HCT116 (cell line): ENCODE data around the gene KIF14. TPM values are rescaled to one million over a fixed set of nuclear protein-coding genes. Genes with fewer than 3 reads are reported as not detected.

Experiments
- ATAC-seq: fragments of 200-7000 bp; cut with Tn5 transposase; 2 replicates; pipeline ENCODE4 v1.9.1; 2020; ENCODE audit warnings: mild to moderate bottlenecking, moderate library complexity
- BruUV-seq: library from RNA; stranded (reverse); fragments of 400-500 nt; replicated peaks from 2 replicates; lab custom pipeline; 2021; lab: Mats Ljungman, UMichigan
- CTCF ChIA-PET: fragments of 300-600 bp; sonication (Branson Sonifier 250); formaldehyde crosslinking; loops from one replicate; lab custom pipeline; 2021; ENCODE audit warnings: antibody characterized with exemption; lab: Charles Lee
- POLR2A ChIA-PET: fragments of 300-600, 350-600 bp; sonication (Branson Sonifier 250); formaldehyde crosslinking; loops from one replicate; lab custom pipeline; 2021; ENCODE audit warnings: antibody characterized with exemption; lab: Charles Lee
- RAD21 ChIA-PET, 2 experiments: fragments of 300-600 bp; sonication (Branson Sonifier 250); formaldehyde crosslinking; loops; one replicate each; lab custom pipeline; 2023; ENCODE audit warnings: low total read pairs in 2 of 2; ENCODE audit not compliant: uncharacterized antibody in 2 of 2, unreplicated experiment in 2 of 2, low non-redundant PET in 1 of 2; lab: Charles Lee
- DNase-seq: peaks from one replicate; pipeline ENCODE4 v3.0.0-alpha.2; 2010; ENCODE audit warnings: low read depth, low spot score
- H2AFZ ChIP-seq: fragments of 200-600 bp; shearing (Covaris generic), sonication (generic); 2 replicates; pipeline ENCODE4 v1.6.1; 2017; ENCODE audit warnings: low read depth, mixed run types, mixed read lengths, antibody characterized with exemption, low read length; ENCODE audit not compliant: poor library complexity, severe bottlenecking
- H3K27ac ChIP-seq: 2 replicates; pipeline ENCODE4 v1.5.1; 2012; ENCODE audit warnings: low read depth, low read length
- H3K27me3 ChIP-seq: fragments of 200-600 bp; sonication (generic); 2 replicates; pipeline ENCODE4 v1.6.1; 2016; ENCODE audit warnings: mixed run types, low read length, mixed read lengths; ENCODE audit not compliant: insufficient read depth
- H3K36me3 ChIP-seq, 2 experiments: fragments of 200-500 bp in 1 of 2; fragments of 200-600 bp in 1 of 2; sonication (Bioruptor generic) in 1 of 2; sonication (generic) in 1 of 2; 2 replicates each; pipeline versions ENCODE4 v1.5.1 to v1.6.1; 2014 to 2016; ENCODE audit warnings: low read length in 2 of 2, inconsistent platforms in 1 of 2, mixed read lengths in 1 of 2, mixed run types in 1 of 2; ENCODE audit not compliant: insufficient read depth in 2 of 2, control insufficient read depth in 1 of 2
- H3K4me1 ChIP-seq, 2 experiments: fragments of 200-600 bp in 1 of 2; sonication (generic) in 1 of 2; 2 replicates each; pipeline versions ENCODE4 v1.5.1 to v1.6.1; 2012 to 2017; ENCODE audit warnings: low read length in 2 of 2, inconsistent platforms in 1 of 2, mild to moderate bottlenecking in 1 of 2, mixed read lengths in 1 of 2, mixed run types in 1 of 2, moderate library complexity in 1 of 2; ENCODE audit not compliant: insufficient read depth in 2 of 2, control insufficient read depth in 1 of 2
- H3K4me2 ChIP-seq: fragments of 200-600 bp; sonication (generic); 2 replicates; pipeline ENCODE4 v1.6.1; 2017; ENCODE audit warnings: mixed run types, low read length, mixed read lengths
- H3K4me3 ChIP-seq, 2 experiments: fragments of 200-600 bp in 1 of 2; sonication (generic) in 1 of 2; replicated peaks in 1 of 2; 2 replicates each; pipeline ENCODE4 v1.5.1; 2011 to 2016; ENCODE audit warnings: low read length in 2 of 2, control low read depth in 1 of 2, low read depth in 1 of 2, mild to moderate bottlenecking in 1 of 2, mixed read lengths in 1 of 2, mixed run types in 1 of 2
- H3K79me2 ChIP-seq: fragments of 200-600 bp; sonication (generic); 2 replicates; pipeline ENCODE4 v1.6.1; 2017; ENCODE audit warnings: mild to moderate bottlenecking, mixed run types, low read length, moderate library complexity, mixed read lengths; ENCODE audit not compliant: insufficient read depth
- H3K9ac ChIP-seq: fragments of 200-600 bp; sonication (generic); 2 replicates; pipeline ENCODE4 v1.6.1; 2016; ENCODE audit warnings: low read length, mixed read lengths
- H3K9me2 ChIP-seq: fragments of 200-600 bp; sonication (generic), shearing (Covaris generic); 2 replicates; pipeline ENCODE4 v1.6.1; 2017; ENCODE audit warnings: mixed run types, mild to moderate bottlenecking, moderate library complexity; ENCODE audit not compliant: insufficient read depth
- H3K9me3 ChIP-seq, 2 experiments: fragments of 200-500 bp in 1 of 2; fragments of 200-600 bp in 1 of 2; sonication (Bioruptor generic) in 1 of 2; sonication (generic) in 1 of 2; 2 replicates each; pipeline ENCODE4 v1.6.1; 2014 to 2017; ENCODE audit warnings: low read length in 2 of 2, mixed read lengths in 2 of 2, inconsistent platforms in 1 of 2, low read depth in 1 of 2, mild to moderate bottlenecking in 1 of 2, mixed run types in 1 of 2, moderate library complexity in 1 of 2; ENCODE audit not compliant: control insufficient read depth in 1 of 2, insufficient read depth in 1 of 2
- H4K20me1 ChIP-seq: fragments of 200-600 bp; sonication (generic), shearing (Covaris generic); 2 replicates; pipeline ENCODE4 v1.6.1; 2017; ENCODE audit warnings: mixed run types, mild to moderate bottlenecking, moderate library complexity; ENCODE audit not compliant: insufficient read depth
- CBX3 ChIP-seq: IDR thresholded peaks from 2 replicates; pipeline ENCODE4 v1.6.1; 2012; ENCODE audit warnings: low read depth
- CEBPB ChIP-seq: IDR thresholded peaks from 2 replicates; pipeline ENCODE4 v1.6.1; 2012; ENCODE audit warnings: low read depth
- EGR1 ChIP-seq: IDR thresholded peaks from 2 replicates; pipeline ENCODE4 v1.6.1; 2012; ENCODE audit warnings: low read depth
- EZH2 ChIP-seq: fragments of 200-600 bp; sonication (generic); IDR thresholded peaks from 2 replicates; pipeline ENCODE4 v1.6.1; 2017; ENCODE audit warnings: antibody characterized with exemption, mixed run types
- FOSL1 ChIP-seq: IDR thresholded peaks from 2 replicates; pipeline ENCODE4 v1.6.1; 2012; ENCODE audit warnings: low read depth
- JUND ChIP-seq: IDR thresholded peaks from 2 replicates; pipeline ENCODE4 v1.6.1; 2012
- POLR2A ChIP-seq: IDR thresholded peaks from 2 replicates; pipeline ENCODE4 v1.7.0; 2011; ENCODE audit warnings: borderline replicate concordance; ENCODE audit not compliant: insufficient read depth, insufficient read length; ENCODE audit errors: extremely low read depth
- POLR2AphosphoS5 ChIP-seq: IDR thresholded peaks from 2 replicates; pipeline ENCODE4 v1.6.1; 2011; ENCODE audit warnings: mild to moderate bottlenecking, low read depth, low read length, moderate library complexity
- REST ChIP-seq: IDR thresholded peaks from 2 replicates; pipeline ENCODE4 v1.6.1; 2012; ENCODE audit warnings: low read depth
- TCF7L2 ChIP-seq: IDR thresholded peaks from 2 replicates; pipeline ENCODE4 v1.7.0; 2011; ENCODE audit warnings: borderline replicate concordance, inconsistent platforms; ENCODE audit not compliant: insufficient read depth, insufficient read length; ENCODE audit errors: extremely low read depth
- intact Hi-C: fragments of 100-400 bp; cut with micrococcal nuclease; formaldehyde crosslinking; loops from 2 replicates; pipeline ENCODE4 v1.10.0; 2022
- total RNA-seq: library from RNA; stranded (reverse); gene quantifications from one replicate; pipeline ENCODE4 v1.2.1, GENCODE V29; 2021; ENCODE audit not compliant: unreplicated experiment
- TF ChIP-seq, protein P1 (sequence below): IDR thresholded peaks from 2 replicates; pipeline ENCODE4 v1.6.1; 2011; ENCODE audit warnings: mild to moderate bottlenecking, low read length, moderate library complexity; ENCODE audit not compliant: insufficient replicate concordance; ENCODE audit errors: extremely low read depth
- TF ChIP-seq, protein P2 (sequence below): IDR thresholded peaks from 2 replicates; pipeline ENCODE4 v1.6.1; 2012

Gene KIF14
- total RNA-seq, 1 experiment from 2014 or later, result 21.8 TPM

DNA sequence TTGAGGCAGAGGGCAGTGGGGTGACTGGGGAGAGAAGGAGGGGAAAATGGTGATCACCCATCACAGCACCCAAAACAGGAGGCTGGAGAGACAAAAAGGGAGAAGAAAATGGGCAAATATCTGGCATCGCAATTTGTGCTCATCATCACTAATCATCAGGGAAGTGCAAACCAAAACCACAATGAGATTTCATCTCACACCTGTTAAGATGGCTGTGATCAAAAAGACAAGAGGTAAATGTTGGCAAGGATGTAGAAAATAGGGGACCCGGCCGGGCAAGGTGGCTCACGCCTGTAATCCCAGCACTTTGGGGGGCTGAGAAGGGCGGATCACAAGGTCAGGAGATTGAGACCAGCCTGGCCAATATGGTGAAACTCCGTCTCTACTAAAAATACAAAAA is 74.0 kb downstream of the KIF14 start:
- TF ChIP-seq POLR2AphosphoS5 (no peak), CBX3 (no peak), JUND (no peak), CEBPB (no peak), FOSL1 (no peak), REST (no peak), EGR1 (no peak), POLR2A (no peak), EZH2 (no peak), TCF7L2 (no peak)
- TF ChIP-seq, protein P1, sequence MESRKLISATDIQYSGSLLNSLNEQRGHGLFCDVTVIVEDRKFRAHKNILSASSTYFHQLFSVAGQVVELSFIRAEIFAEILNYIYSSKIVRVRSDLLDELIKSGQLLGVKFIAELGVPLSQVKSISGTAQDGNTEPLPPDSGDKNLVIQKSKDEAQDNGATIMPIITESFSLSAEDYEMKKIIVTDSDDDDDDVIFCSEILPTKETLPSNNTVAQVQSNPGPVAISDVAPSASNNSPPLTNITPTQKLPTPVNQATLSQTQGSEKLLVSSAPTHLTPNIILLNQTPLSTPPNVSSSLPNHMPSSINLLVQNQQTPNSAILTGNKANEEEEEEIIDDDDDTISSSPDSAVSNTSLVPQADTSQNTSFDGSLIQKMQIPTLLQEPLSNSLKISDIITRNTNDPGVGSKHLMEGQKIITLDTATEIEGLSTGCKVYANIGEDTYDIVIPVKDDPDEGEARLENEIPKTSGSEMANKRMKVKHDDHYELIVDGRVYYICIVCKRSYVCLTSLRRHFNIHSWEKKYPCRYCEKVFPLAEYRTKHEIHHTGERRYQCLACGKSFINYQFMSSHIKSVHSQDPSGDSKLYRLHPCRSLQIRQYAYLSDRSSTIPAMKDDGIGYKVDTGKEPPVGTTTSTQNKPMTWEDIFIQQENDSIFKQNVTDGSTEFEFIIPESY, result no peak
- TF ChIP-seq, protein P2, sequence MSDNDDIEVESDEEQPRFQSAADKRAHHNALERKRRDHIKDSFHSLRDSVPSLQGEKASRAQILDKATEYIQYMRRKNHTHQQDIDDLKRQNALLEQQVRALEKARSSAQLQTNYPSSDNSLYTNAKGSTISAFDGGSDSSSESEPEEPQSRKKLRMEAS, result no peak
- no peak overlapping the region for H3K9ac ChIP-seq
- no TSS peak for BruUV-seq
- ChIA-PET CTCF (interaction anchor here (2.0 kb wide), 1 partner anchor 12 kb away, joined by 5 read pairs; no protein-coding TSS in a partner anchor), POLR2A (no interaction called here), RAD21 (no interaction called here)
- no peaks in the 10 kb centered on the region for H4K20me1 ChIP-seq
- H3K4me1 ChIP-seq, result peaks cover 0 to 16% of the 10 kb centered on the region in 2 experiments; a peak in 3 of 4 replicates
- H3K79me2 ChIP-seq, result no peaks in the 10 kb centered on the region
- ATAC-seq (no peak), DNase-seq (no peak)
- intact Hi-C loops, result no loop called here
- H3K27ac ChIP-seq, result no peak overlapping the region
- H3K9me3 ChIP-seq, result no peaks in the 10 kb centered on the region
- H3K4me2 ChIP-seq, result no peak overlapping the region
- H3K4me3 ChIP-seq, result no peak overlapping the region
- no peaks in the 10 kb centered on the region for H3K9me2 ChIP-seq
- no peaks in the 10 kb centered on the region for H3K27me3 ChIP-seq
- H2AFZ ChIP-seq, result no peak overlapping the region
- no peaks in the 10 kb centered on the region for H3K36me3 ChIP-seq
